LNCaP clone FGC (cell line): ENCODE measurements around the gene ROBO1.
A peak's percentile ranks its signal among the peaks of the same experiment; 100 is the strongest.
"Not testable (repeated sequence)": the region's sequence is repeated elsewhere in the genome, so short reads cannot be mapped to it uniquely, and the experiment has no call there.

Source experiments
- DNase-seq: peaks from one replicate; pipeline ENCODE4 v3.0.0-alpha.2; 2011; ENCODE audit warnings: low read depth
- H3K4me3 ChIP-seq: 2 replicates; pipeline ENCODE4 v1.5.1; 2011; ENCODE audit warnings: mild to moderate bottlenecking, low read depth, low read length, control low read depth
- TF ChIP-seq, protein P1 (sequence below): IDR thresholded peaks from 2 replicates; pipeline ENCODE4 v1.5.1; 2012; ENCODE audit warnings: mild to moderate bottlenecking; ENCODE audit not compliant: control insufficient read depth, insufficient read depth; ENCODE audit errors: extremely low read depth

ROBO1 gene

DNA sequence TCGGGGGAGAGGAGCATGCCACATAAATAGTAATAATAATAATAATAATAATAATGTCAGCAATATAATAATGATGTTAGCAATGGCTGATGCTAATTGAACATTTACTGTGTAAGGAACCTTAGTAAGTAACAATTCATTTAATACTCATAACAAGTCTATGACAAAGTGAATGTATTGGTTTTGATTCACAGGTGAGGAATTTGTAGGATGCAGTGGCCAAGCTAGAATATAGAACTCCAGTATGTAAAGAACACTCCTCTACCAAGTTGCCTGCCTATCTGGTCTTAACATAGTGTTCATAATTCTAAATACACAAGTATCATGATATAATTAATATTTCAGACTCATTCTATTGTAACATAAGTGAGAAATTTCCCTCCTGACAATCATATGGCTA lies 1016.5 kb downstream of the ROBO1 start:
- TF ChIP-seq, protein P1, sequence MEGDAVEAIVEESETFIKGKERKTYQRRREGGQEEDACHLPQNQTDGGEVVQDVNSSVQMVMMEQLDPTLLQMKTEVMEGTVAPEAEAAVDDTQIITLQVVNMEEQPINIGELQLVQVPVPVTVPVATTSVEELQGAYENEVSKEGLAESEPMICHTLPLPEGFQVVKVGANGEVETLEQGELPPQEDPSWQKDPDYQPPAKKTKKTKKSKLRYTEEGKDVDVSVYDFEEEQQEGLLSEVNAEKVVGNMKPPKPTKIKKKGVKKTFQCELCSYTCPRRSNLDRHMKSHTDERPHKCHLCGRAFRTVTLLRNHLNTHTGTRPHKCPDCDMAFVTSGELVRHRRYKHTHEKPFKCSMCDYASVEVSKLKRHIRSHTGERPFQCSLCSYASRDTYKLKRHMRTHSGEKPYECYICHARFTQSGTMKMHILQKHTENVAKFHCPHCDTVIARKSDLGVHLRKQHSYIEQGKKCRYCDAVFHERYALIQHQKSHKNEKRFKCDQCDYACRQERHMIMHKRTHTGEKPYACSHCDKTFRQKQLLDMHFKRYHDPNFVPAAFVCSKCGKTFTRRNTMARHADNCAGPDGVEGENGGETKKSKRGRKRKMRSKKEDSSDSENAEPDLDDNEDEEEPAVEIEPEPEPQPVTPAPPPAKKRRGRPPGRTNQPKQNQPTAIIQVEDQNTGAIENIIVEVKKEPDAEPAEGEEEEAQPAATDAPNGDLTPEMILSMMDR = no peak
- H3K4me3 ChIP-seq = no peak overlapping the region
- no peak for DNase-seq

DNA sequence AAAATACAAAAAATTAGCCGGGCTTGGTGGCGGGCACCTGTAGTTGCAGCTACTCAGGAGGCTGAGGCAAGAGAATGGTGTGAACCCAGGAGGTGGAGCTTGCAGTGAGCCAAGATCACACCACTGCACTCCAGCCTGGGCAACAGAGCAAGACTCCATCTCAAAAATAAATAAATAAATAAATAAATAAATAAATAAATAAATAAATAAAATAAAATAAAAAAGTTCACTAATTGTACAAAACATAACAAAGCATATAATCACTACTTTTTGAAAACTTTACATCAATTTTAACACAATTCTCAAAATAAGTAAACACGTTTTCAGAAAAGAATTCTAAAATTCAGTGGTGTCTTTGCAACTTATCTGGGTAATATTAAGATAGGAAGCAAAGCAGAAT lies 1017.5 kb downstream of the ROBO1 start:
- DNase-seq, H3K4me3 ChIP-seq: not testable (repeated sequence)

DNA sequence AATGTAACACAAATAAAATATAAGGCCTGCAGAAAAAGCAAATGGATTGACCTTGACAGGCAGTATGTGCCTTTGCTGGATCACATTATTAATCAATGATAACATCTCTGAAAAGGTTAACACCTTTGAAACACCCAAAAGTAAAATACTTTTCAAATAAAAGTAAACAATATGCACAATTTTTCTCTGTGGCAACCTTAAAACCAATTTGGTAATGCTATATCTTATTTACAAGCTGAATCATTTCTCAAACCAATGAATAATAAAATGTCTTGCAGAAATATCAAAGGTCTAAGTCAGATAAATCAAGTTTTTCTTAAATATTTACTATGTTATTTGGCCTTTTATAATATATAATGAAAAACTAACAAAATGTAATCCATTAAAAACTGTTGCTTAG lies 1018.7 kb downstream of the ROBO1 start:
- TF ChIP-seq, protein P1 = no peak
- no peak overlapping the region for H3K4me3 ChIP-seq
- DNase-seq = no peak

DNA sequence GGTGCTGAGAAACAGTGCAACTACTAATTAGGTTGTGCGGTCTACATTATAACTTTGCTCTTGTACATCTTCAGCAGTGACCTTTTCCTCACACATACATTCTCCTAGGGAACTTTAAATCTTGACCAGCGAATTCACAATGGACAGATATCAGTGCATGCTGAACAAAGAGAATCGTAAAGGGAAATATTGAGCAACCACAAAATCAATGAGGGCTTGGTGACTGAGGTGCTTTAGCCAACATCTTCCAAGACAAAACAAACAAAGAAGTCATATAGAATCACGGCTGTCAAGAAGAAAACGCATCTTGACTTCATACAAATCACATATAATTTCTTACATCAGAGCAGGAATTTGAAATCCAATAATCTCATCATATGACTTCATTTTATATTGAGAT lies 1022.0 kb downstream of the ROBO1 start:
- TF ChIP-seq, protein P1 = no peak
- DNase-seq = no peak
- H3K4me3 ChIP-seq = no peak overlapping the region

DNA sequence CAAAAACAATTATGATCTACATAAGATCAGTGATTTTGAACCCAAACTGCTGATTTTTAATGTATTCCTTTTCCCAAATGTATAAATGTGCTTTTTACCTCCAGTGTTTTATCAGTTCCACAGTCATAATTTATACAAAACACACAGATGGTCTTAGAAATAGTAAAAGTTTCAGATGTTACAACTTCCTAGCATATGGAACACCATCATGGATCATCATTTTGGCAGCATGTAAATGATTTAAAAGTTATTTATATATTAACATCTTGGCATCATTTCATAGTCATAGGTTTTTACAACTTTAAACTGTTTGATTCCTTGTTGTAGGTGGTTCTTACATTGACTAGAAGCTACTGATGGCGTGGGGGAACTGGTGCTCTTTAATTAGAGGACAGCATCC lies 1025.3 kb downstream of the ROBO1 start:
- DNase-seq = no peak
- no peak overlapping the region for H3K4me3 ChIP-seq
- TF ChIP-seq, protein P1 = no peak

DNA sequence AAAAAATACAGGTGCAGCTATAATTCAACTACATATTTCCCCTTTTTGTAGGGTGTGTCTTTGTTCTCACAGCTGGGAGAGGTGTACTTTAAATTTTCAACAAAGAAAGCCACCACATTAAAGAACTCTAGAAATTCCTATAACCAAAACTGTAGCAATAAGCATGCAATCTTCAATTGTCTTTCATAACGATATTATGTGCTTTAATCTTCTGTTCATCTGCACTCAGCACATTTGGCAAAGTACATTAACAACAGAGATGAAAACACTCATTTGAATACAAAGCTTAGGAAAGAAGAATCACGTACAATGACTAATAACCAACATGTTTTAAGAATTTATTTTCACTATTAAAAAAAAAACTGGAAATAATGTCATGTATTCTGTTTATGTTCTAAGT lies 1025.8 kb downstream of the ROBO1 start:
- no peak for DNase-seq
- TF ChIP-seq, protein P1 = no peak
- H3K4me3 ChIP-seq = no peak overlapping the region

DNA sequence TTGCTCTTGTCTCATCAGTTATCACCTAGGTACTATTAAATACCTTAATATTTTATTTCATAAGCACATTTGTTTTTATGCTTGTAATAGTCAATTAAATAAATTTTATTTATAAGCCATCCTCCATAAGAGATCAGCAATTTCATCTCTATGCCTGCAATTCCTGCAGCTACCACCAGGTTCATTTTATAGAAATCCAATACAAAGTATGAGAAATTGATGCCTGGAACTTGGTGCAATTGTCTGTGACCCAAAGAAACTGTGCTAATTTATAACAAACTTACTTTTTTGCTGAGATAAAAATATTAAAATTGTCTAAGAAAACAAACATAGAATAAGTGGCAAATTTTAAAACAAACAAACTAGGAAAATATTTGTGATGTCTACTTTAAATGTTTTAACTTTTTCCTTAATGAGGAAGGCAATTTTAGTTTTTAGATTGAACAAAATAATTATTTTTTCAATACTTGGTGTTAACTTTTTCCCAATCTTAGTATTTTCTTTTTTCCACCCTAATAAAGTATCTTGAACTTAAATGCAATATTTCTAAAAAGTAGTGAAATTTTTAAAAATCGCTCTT lies 1026.6 kb downstream of the ROBO1 start:
- DNase-seq = no peak
- no peak overlapping the region for H3K4me3 ChIP-seq
- TF ChIP-seq, protein P1 = peak; percentile 22

DNA sequence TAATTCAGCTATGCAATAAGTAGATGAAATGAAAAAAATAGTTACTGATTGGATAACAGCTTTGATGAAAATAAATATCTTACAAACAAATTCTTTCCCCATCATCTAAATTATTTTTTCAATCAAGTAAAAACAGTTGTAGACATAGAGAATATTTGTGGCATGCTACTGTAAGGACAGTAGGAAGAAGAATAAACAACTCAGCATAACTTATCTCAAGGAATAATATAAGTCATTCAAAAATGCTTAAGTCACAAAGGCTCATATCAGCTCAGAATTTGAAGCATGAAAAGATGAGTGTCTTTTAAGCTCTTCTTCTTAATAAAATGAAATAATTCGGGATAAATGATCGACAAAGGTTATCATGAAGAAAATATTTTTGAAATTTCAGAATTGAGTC lies 1029.0 kb downstream of the ROBO1 start:
- no peak overlapping the region for H3K4me3 ChIP-seq
- TF ChIP-seq, protein P1 = no peak
- DNase-seq = no peak
